Measurements from ENCODE around the gene SHE.

SHE gene

DNA sequence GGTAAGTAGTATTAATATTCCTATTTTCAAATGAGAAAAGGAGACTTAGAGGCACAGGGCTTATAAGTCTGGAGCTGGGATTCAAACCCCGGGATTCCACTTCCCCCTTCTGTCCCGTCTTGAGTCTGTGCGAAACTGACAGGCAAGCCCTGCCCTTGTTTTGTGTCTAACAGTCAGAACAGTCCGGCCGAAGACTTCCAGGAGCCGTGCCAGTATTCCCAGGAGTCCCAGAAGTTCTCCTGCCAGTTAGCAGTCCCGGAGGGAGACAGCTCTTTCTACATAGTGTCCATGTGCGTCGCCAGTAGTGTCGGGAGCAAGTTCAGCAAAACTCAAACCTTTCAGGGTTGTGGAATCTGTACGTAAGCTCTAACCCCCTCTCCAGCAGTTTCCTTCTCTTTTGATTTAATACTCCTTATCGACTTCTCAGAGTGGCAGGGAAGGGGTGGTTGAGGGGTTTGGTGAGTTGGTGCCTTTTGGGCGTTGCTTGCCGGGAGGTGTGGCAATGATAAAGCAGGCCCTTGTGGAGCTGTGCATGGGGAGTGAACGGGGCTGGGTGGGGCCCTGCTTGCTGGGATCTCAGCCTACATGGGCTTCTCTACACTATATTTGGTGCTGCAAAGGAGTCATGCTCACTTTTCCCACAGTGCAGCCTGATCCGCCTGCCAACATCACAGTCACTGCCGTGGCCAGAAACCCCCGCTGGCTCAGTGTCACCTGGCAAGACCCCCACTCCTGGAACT, 67.7 kb downstream of the SHE start:
- Histone ChIP-seq H2AFZ (ENCODE audit: low read depth, low read length, severe bottlenecking) (no peak overlapping the region), H3K9me2 (replicated peaks; ENCODE audit: insufficient read depth, low read length) (no peaks in the 10 kb centered on the region), H3K27ac (ENCODE audit: low read depth, low read length) (no peak overlapping the region), H4K20me1 (ENCODE audit: low read depth, low read length) (no peaks in the 10 kb centered on the region), H3F3A (ENCODE audit: insufficient read depth) (no peaks in the 10 kb centered on the region), H3K36me3 (ENCODE audit: low read length) (no peaks in the 10 kb centered on the region), H3K9me3 (ENCODE audit: insufficient read depth, low read length) (no peaks in the 10 kb centered on the region), H3K9ac (ENCODE audit: low read length) (no peak overlapping the region), H3K27me3 (ENCODE audit: low read length) (no peaks in the 10 kb centered on the region), H3K79me2 (ENCODE audit: insufficient read depth, low read length) (no peaks in the 10 kb centered on the region), H3K4me3 (ENCODE audit: insufficient read depth, low read length, poor library complexity, severe bottlenecking) (no peak overlapping the region), H3K4me2 (ENCODE audit: low read depth, low read length, poor library complexity, severe bottlenecking) (no peak overlapping the region)
- TF ChIP-seq EZH2phosphoT487 (conservative IDR thresholded peaks at IDR 0.05; ENCODE audit: low read length) = no peak
- TF ChIP-seq, protein P1, sequence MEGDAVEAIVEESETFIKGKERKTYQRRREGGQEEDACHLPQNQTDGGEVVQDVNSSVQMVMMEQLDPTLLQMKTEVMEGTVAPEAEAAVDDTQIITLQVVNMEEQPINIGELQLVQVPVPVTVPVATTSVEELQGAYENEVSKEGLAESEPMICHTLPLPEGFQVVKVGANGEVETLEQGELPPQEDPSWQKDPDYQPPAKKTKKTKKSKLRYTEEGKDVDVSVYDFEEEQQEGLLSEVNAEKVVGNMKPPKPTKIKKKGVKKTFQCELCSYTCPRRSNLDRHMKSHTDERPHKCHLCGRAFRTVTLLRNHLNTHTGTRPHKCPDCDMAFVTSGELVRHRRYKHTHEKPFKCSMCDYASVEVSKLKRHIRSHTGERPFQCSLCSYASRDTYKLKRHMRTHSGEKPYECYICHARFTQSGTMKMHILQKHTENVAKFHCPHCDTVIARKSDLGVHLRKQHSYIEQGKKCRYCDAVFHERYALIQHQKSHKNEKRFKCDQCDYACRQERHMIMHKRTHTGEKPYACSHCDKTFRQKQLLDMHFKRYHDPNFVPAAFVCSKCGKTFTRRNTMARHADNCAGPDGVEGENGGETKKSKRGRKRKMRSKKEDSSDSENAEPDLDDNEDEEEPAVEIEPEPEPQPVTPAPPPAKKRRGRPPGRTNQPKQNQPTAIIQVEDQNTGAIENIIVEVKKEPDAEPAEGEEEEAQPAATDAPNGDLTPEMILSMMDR (IDR thresholded peaks at IDR 0.05; ENCODE audit: insufficient read depth, low read length, poor library complexity, severe bottlenecking) = no peak

DNA sequence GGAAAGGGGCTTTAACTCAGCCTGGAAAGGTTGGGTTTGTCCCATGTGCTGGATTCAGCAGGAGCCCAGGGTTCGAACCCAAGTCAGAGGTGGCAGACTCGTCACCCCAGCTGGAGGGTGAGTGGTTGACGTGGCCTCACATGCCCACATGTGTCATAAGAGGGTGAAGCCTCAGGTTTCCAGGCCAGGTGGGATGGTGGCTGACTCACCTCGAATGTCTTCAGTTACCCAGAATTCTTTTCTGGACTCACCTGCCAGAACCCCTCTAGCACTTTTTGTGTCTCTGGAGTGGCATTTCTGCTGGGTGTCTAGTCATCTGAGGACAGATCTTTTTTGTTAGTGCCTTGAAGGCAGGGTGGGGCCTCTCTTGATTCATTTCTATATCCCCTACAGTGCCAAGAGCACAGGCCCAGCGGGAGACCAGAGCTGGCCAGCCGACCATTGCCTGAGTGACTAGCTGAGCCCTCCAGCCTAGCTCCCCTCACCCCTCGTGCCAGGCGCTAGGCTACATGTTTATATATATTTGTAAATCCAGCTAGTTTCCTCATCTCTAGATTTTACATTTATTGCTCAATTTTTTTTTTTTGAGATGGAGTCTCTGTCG, 68.9 kb downstream of the SHE start:
- Histone ChIP-seq H4K20me1 (ENCODE audit: low read depth, low read length) (no peaks in the 10 kb centered on the region), H2AFZ (ENCODE audit: low read depth, low read length, severe bottlenecking) (no peak overlapping the region), H3F3A (ENCODE audit: insufficient read depth) (no peaks in the 10 kb centered on the region), H3K4me3 (ENCODE audit: insufficient read depth, low read length, poor library complexity, severe bottlenecking) (no peak overlapping the region), H3K9ac (ENCODE audit: low read length) (no peak overlapping the region), H3K27me3 (ENCODE audit: low read length) (no peaks in the 10 kb centered on the region), H3K9me3 (ENCODE audit: insufficient read depth, low read length) (no peaks in the 10 kb centered on the region), H3K79me2 (ENCODE audit: insufficient read depth, low read length) (no peaks in the 10 kb centered on the region), H3K9me2 (replicated peaks; ENCODE audit: insufficient read depth, low read length) (no peaks in the 10 kb centered on the region), H3K4me2 (ENCODE audit: low read depth, low read length, poor library complexity, severe bottlenecking) (no peak overlapping the region), H3K36me3 (ENCODE audit: low read length) (no peaks in the 10 kb centered on the region), H3K27ac (ENCODE audit: low read depth, low read length) (no peak overlapping the region)
- TF ChIP-seq EZH2phosphoT487 (conservative IDR thresholded peaks at IDR 0.05; ENCODE audit: low read length) = no peak
- TF ChIP-seq, protein P1 (IDR thresholded peaks at IDR 0.05; ENCODE audit: insufficient read depth, low read length, poor library complexity, severe bottlenecking) = no peak

DNA sequence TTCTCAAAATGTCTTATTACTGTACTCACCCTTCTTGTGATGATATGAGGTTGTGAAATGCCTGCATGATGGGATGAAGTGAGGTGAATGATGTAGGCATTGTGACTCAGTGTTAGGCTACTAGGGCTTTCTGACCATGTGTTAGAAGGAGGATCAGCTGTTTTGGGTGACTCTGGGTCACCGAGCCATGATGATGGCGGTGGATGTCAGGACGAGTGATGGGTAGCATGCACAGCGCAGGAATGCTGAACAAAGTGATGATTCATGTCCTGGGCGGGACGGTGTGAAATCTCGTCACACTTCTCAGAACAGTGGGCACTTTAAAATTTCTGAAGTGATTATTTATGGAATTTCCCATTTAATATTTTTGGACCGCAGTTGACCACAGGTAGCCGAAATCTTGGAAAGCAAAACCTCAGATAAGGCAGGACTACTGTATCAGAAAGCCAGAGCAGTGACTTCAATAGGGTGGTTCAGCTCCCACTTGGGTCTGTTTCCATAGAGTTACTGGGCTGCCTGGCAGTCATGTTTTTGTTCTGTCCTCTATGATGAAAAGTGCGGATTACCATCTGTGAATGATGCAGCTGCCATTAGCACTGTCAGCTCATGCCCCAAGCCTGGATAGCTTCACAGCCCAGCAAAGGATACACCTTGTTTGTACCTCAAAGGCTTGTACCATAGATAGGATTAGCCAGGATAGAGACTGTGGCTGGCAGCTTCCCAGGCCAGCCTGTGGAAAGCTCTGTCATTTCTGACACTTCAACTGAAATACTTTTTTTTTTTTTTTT, 70.4 kb downstream of the SHE start:
- Histone ChIP-seq H3K9me3 (ENCODE audit: insufficient read depth, low read length) (no peaks in the 10 kb centered on the region), H3K36me3 (ENCODE audit: low read length) (no peaks in the 10 kb centered on the region), H3K4me2 (ENCODE audit: low read depth, low read length, poor library complexity, severe bottlenecking) (no peak overlapping the region), H2AFZ (ENCODE audit: low read depth, low read length, severe bottlenecking) (no peak overlapping the region), H3K79me2 (ENCODE audit: insufficient read depth, low read length) (no peaks in the 10 kb centered on the region), H4K20me1 (ENCODE audit: low read depth, low read length) (no peaks in the 10 kb centered on the region), H3K4me3 (ENCODE audit: insufficient read depth, low read length, poor library complexity, severe bottlenecking) (no peak overlapping the region), H3K27me3 (ENCODE audit: low read length) (no peaks in the 10 kb centered on the region), H3K9ac (ENCODE audit: low read length) (no peak overlapping the region), H3K9me2 (replicated peaks; ENCODE audit: insufficient read depth, low read length) (no peaks in the 10 kb centered on the region), H3K27ac (ENCODE audit: low read depth, low read length) (no peak overlapping the region), H3F3A (ENCODE audit: insufficient read depth) (no peaks in the 10 kb centered on the region)
- TF ChIP-seq, protein P1 (IDR thresholded peaks at IDR 0.05; ENCODE audit: insufficient read depth, low read length, poor library complexity, severe bottlenecking) = no peak
